Stimulated activated naive CD8-positive, alpha-beta T cell treated with anti-CD3 and anti-CD28 coated beads, Interleukin-15, amount 100 ng/mL, for 72 hours (primary cell): ENCODE results near the gene DYRK4.

ENCODE experiments used
- ATAC-seq: fragments of 150-1000 bp; cut with Tn5 transposase; 2 replicates; pipeline ENCODE4 v1.10.0; 2021; ENCODE audit warnings: mild to moderate bottlenecking, moderate library complexity
- DNase-seq, 2 donors: peaks; one replicate each; pipeline ENCODE4 v3.0.0; 2021 to 2022
- H3K27ac Mint-ChIP-seq, 2 donors: one replicate each; pipeline ENCODE4 v1.8.0; 2022; ENCODE audit warnings: mild to moderate bottlenecking in 2 of 2, mixed read lengths in 2 of 2, moderate library complexity in 2 of 2
- H3K27me3 Mint-ChIP-seq: one replicate; pipeline ENCODE4 v1.8.0; 2022; ENCODE audit warnings: mixed read lengths
- H3K4me1 Mint-ChIP-seq: one replicate; pipeline ENCODE4 v1.8.0; 2022; ENCODE audit warnings: mild to moderate bottlenecking, mixed read lengths
- H3K4me3 Mint-ChIP-seq, 2 donors: one replicate each; pipeline ENCODE4 v1.8.0; 2022; ENCODE audit warnings: mild to moderate bottlenecking in 2 of 2, mixed read lengths in 2 of 2, moderate library complexity in 1 of 2
- H3K9me3 Mint-ChIP-seq, 2 donors: one replicate each; pipeline ENCODE4 v1.8.0; 2022; ENCODE audit warnings: mixed read lengths in 2 of 2

The DYRK4 gene

GRCh38 chr12:4586500-4586899, 24.5 kb downstream of the DYRK4 start:
- Mint-ChIP-seq H3K9me3 (no peaks in the 10 kb centered on the region), H3K27ac (no peak overlapping the region), H3K4me1 (no peaks in the 10 kb centered on the region), H3K27me3 (peaks cover 13% of the 10 kb centered on the region), H3K4me3 (no peak overlapping the region)
- ATAC-seq (no peak), DNase-seq (no peak)

DNA sequence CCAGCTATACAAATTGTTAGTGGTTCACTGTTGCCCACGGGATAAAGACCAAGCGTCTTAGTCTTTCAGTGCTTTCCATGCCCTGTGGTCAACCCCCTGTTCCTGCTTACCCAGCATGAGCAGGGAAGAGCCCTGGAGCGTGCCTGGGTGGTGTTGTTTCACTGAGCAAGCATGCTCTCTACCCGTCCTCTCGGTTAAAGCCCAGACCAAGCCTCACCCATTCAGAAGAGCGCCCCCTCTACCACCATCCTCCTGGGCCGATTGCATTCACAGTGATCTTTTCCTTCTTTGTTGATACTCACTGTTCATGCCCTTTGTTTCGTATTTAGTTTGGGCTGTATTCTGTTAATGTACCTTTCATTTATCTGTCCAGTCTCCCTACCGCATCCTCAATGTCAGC, 25.1 kb downstream of the DYRK4 start:
- DNase-seq: no peak
- ATAC-seq: no peak
- Mint-ChIP-seq H3K4me3 (no peak overlapping the region), H3K27ac (no peak overlapping the region), H3K27me3 (peaks cover 13% of the 10 kb centered on the region), H3K9me3 (no peaks in the 10 kb centered on the region), H3K4me1 (no peaks in the 10 kb centered on the region)

- no peak overlapping the region for H3K4me3 Mint-ChIP-seq
- ATAC-seq (no peak), DNase-seq (no peak)
- H3K4me1 Mint-ChIP-seq: no peaks in the 10 kb centered on the region
- H3K27ac Mint-ChIP-seq: no peak overlapping the region
- H3K9me3 Mint-ChIP-seq: no peaks in the 10 kb centered on the region
- H3K27me3 Mint-ChIP-seq: peaks cover 18% of the 10 kb centered on the region
Measured at GRCh38 chr12:4588916-4589315, 26.9 kb downstream of the DYRK4 start.

- Mint-ChIP-seq H3K4me1 (no peaks in the 10 kb centered on the region), H3K4me3 (no peak overlapping the region), H3K27me3 (peaks cover 14% of the 10 kb centered on the region), H3K9me3 (no peaks in the 10 kb centered on the region), H3K27ac (no peak overlapping the region)
- DNase-seq (no peak), ATAC-seq (no peak)
Measured at GRCh38 chr12:4589941-4590340, 27.9 kb downstream of the DYRK4 start.

- no peak for ATAC-seq
Measured at GRCh38 chr12:4591180-4591687, 29.2 kb downstream of the DYRK4 start.

GRCh38 chr12:4595881-4596280, 33.9 kb downstream of the DYRK4 start:
- DNase-seq (no peak), ATAC-seq (no peak)
- Mint-ChIP-seq H3K4me3 (no peak overlapping the region), H3K9me3 (no peaks in the 10 kb centered on the region), H3K27ac (peak overlapping the region in 1 of 2 donors; percentile 46), H3K27me3 (peaks cover 7% of the 10 kb centered on the region), H3K4me1 (no peaks in the 10 kb centered on the region)

More at GRCh38 chr12:4591180-4591687, 29.2 kb downstream of the DYRK4 start:
- Mint-ChIP-seq H3K4me1 (no peaks in the 10 kb centered on the region), H3K27ac (no peak overlapping the region), H3K9me3 (no peaks in the 10 kb centered on the region), H3K4me3 (no peak overlapping the region), H3K27me3 (peaks cover 14% of the 10 kb centered on the region)
- no peak for DNase-seq

- peaks cover 11% of the 10 kb centered on the region for H3K27me3 Mint-ChIP-seq
- H3K4me3 Mint-ChIP-seq: no peak overlapping the region
- peaks cover 25% of the 10 kb centered on the region for H3K4me1 Mint-ChIP-seq
- no peak for ATAC-seq
- no peaks in the 10 kb centered on the region for H3K9me3 Mint-ChIP-seq
- no peak for DNase-seq
- no peak overlapping the region for H3K27ac Mint-ChIP-seq
Measured at GRCh38 chr12:4603421-4603820, 41.4 kb downstream of the DYRK4 start.

DNA sequence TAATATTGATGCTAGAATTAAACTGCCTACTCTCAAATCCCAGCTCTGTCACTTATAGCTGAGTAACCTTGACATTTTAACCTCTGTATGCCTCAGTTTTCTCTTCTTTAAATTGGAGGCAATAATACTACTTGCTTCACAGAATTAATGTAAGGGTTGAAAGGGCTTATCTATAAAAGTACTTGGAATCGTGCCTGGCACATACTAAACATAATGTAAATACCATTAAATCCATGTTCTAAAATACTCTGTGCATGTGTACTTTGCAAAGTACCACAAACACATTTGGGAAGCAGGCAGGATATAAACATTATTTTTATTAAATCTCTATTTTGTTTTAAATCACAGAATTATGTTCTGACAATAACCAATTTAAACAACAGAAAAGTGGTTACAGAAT, 41.9 kb downstream of the DYRK4 start:
- H3K27ac Mint-ChIP-seq: no peak overlapping the region
- H3K27me3 Mint-ChIP-seq: peaks cover 11% of the 10 kb centered on the region
- no peaks in the 10 kb centered on the region for H3K9me3 Mint-ChIP-seq
- ATAC-seq: no peak
- peaks cover 28% of the 10 kb centered on the region for H3K4me1 Mint-ChIP-seq
- H3K4me3 Mint-ChIP-seq: no peak overlapping the region
- no peak for DNase-seq

GRCh38 chr12:4604684-4605193, 42.7 kb downstream of the DYRK4 start:
- ATAC-seq (peak; percentile 98), DNase-seq (peak; percentile 78 to 85)
- Mint-ChIP-seq H3K9me3 (no peaks in the 10 kb centered on the region), H3K4me1 (peaks cover 28% of the 10 kb centered on the region), H3K27me3 (peaks cover 11% of the 10 kb centered on the region), H3K4me3 (peak overlapping the region; percentile 97 to 99), H3K27ac (peak overlapping the region; percentile 95 to 96)

DNA sequence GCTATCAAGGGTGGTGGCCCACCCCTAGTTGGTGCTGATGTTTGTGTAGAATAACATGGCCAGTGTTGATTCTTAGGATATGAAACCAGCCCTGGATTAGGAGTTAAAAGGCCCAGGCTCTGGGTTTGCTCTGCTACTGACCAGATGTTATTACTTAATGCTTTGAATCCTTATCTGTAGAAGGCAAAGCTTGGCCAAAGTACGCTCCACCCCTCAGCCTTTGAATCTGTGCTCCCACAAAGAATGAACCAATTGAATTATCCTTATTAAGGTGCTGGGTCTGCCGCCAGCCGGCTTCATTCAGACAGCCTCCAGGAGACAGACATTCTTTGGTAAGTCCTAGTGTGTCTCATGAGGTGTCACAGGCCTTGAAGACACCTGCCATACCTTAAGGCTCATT, 45.0 kb downstream of the DYRK4 start:
- Mint-ChIP-seq H3K27ac (peak overlapping the region in 1 of 2 donors; percentile 13), H3K27me3 (peaks cover 11% of the 10 kb centered on the region), H3K4me3 (no peak overlapping the region), H3K9me3 (no peaks in the 10 kb centered on the region), H3K4me1 (peaks cover 28% of the 10 kb centered on the region)
- DNase-seq: no peak
- ATAC-seq: no peak

- ATAC-seq (no peak), DNase-seq (no peak)
- Mint-ChIP-seq H3K27ac (no peak overlapping the region), H3K27me3 (no peaks in the 10 kb centered on the region), H3K4me3 (no peak overlapping the region), H3K9me3 (no peaks in the 10 kb centered on the region), H3K4me1 (peaks cover 28% of the 10 kb centered on the region)
Measured at GRCh38 chr12:4609071-4609470, 47.1 kb downstream of the DYRK4 start.

- DNase-seq: no peak
- Mint-ChIP-seq H3K27ac (no peak overlapping the region), H3K9me3 (no peaks in the 10 kb centered on the region), H3K4me1 (peaks cover 22% of the 10 kb centered on the region), H3K27me3 (no peaks in the 10 kb centered on the region), H3K4me3 (no peak overlapping the region)
- no peak for ATAC-seq
Measured at GRCh38 chr12:4610481-4610880, 48.5 kb downstream of the DYRK4 start.

- no peaks in the 10 kb centered on the region for H3K9me3 Mint-ChIP-seq
- DNase-seq: no peak
- no peak overlapping the region for H3K4me3 Mint-ChIP-seq
- H3K27me3 Mint-ChIP-seq: no peaks in the 10 kb centered on the region
- ATAC-seq: no peak
- no peaks in the 10 kb centered on the region for H3K4me1 Mint-ChIP-seq
- H3K27ac Mint-ChIP-seq: no peak overlapping the region
Measured at GRCh38 chr12:4615667-4616066, 53.7 kb downstream of the DYRK4 start.

DNA sequence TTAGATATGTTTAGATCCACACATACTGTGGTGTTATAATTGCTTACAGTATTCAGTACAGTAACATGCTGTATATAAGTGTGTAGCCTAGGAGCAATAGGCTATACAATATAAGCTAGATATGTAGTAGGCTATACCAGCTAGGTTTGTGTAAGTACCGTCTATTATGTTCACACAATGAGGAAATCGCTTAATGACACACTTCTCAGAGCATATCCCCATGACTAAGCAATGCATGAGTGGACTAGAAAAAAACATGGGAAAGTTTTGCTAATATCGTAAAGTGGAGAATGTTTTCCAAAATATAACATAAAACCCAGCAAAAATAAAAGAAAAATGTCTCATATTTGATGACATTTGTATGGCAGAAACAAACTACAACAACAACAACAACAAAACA, 59.5 kb downstream of the DYRK4 start:
- no peak overlapping the region for H3K27ac Mint-ChIP-seq
- no peaks in the 10 kb centered on the region for H3K4me1 Mint-ChIP-seq
- no peak for DNase-seq
- H3K9me3 Mint-ChIP-seq: no peaks in the 10 kb centered on the region
- H3K27me3 Mint-ChIP-seq: peaks cover 10% of the 10 kb centered on the region
- no peak overlapping the region for H3K4me3 Mint-ChIP-seq
- no peak for ATAC-seq

- DNase-seq (no peak), ATAC-seq (no peak)
- Mint-ChIP-seq H3K9me3 (no peaks in the 10 kb centered on the region), H3K4me3 (no peak overlapping the region), H3K27ac (peak overlapping the region in 1 of 2 donors; percentile 56), H3K4me1 (no peaks in the 10 kb centered on the region), H3K27me3 (peaks cover 10% of the 10 kb centered on the region)
Measured at GRCh38 chr12:4626543-4626942, 64.5 kb downstream of the DYRK4 start.

DNA sequence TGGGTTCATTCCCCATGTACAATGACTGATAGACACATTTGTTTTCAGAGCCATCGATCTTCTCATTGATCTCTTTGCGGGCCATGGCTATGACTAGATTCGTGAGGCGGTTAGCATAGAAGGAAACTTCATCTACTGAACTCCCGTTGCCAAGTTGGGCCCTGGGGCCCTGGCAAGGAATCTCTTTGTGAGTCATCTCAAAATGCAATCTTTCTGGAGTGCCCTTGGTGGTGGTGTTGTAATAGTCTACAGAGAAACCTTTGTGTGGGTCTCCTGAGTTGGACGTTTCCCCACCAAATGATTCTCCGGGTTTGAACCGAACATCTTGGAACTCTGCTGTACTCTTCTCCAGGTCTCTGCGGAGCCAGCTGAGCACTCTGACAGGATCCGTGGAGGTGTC, 66.4 kb downstream of the DYRK4 start:
- ATAC-seq (no peak), DNase-seq (no peak)
- Mint-ChIP-seq H3K27ac (no peak overlapping the region), H3K27me3 (no peaks in the 10 kb centered on the region), H3K4me3 (no peak overlapping the region), H3K9me3 (no peaks in the 10 kb centered on the region), H3K4me1 (no peaks in the 10 kb centered on the region)

DNA sequence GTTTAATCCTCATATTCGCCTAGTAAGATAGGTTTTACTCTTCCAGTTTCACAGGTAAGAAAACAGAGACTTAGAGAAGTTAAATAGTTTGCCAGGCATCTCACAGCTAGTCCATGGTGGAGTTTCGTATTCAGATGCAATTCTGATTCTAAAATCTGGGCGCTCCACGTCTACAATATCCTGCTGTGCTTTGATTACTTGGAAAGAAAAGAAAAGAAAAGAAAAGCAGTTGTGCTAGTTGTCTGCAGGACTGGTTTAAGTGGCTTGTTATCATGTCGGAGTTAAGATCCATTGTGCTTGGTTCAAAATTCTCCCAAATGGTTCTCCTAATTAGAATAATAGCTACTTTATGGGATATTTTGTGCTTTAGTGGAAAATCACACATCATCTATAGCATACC, 68.3 kb downstream of the DYRK4 start:
- no peak overlapping the region for H3K27ac Mint-ChIP-seq
- DNase-seq (no peak), ATAC-seq (no peak)
- no peaks in the 10 kb centered on the region for H3K9me3 Mint-ChIP-seq
- H3K4me3 Mint-ChIP-seq: no peak overlapping the region
- no peaks in the 10 kb centered on the region for H3K27me3 Mint-ChIP-seq
- H3K4me1 Mint-ChIP-seq: no peaks in the 10 kb centered on the region
